Peyer's patch (tissue), 4 donors: ENCODE results near the gene CPED1. TPM values are rescaled to one million over a fixed set of nuclear protein-coding genes. Genes with fewer than 3 reads are reported as not detected.

Experiments used
- DNase-seq, 3 donors: peaks; one replicate each; pipeline ENCODE4 v3.0.0-alpha.2; 2017 to 2019
- H3K27ac ChIP-seq, 4 donors: fragments of 200-600 bp; sonication (generic); one replicate each; pipeline ENCODE4 v1.5.1; 2016 to 2019
- H3K27me3 ChIP-seq, 2 donors: fragments of 200-600 bp; sonication (generic); one replicate each; pipeline ENCODE4 v1.5.1; 2019
- H3K36me3 ChIP-seq, 3 donors: fragments of 200-600 bp; sonication (generic); one replicate each; pipeline ENCODE4 v1.5.1; 2016 to 2019
- H3K4me1 ChIP-seq, 4 donors: fragments of 200-600 bp; sonication (generic); one replicate each; pipeline ENCODE4 v1.5.1; 2016 to 2019
- H3K4me3 ChIP-seq, 4 donors: fragments of 200-600 bp; sonication (generic); 1 replicate in 3 of 4; 2 replicates in 1 of 4; pipeline ENCODE4 v1.5.1; 2016 to 2019; ENCODE audit warnings: mild to moderate bottlenecking in 1 of 4
- H3K9me3 ChIP-seq, 4 donors: fragments of 200-600 bp; sonication (generic); one replicate each; pipeline ENCODE4 v1.5.1; 2016 to 2019; ENCODE audit warnings: mild to moderate bottlenecking in 1 of 4
- CTCF ChIP-seq, 6 experiments: fragments of 450-650 bp in 4 of 6; fragments of 200-600 bp in 2 of 6; sonication (generic) in 1 of 6; IDR thresholded peaks; one replicate each; pipeline ENCODE4 v1.5.1; 2017 to 2019; ENCODE audit warnings: antibody characterized with exemption in 6 of 6, mild to moderate bottlenecking in 3 of 6, moderate library complexity in 1 of 6
- POLR2A ChIP-seq, 2 donors: fragments of 450-650 bp; IDR thresholded peaks; one replicate each; pipeline ENCODE4 v1.5.1; 2017; ENCODE audit warnings: antibody characterized with exemption in 2 of 2, mild to moderate bottlenecking in 2 of 2, moderate library complexity in 2 of 2
- total RNA-seq, 4 donors: library from RNA; depleted of rRNA; stranded (reverse); fragments of >200 nt; gene quantifications; one replicate each; pipeline ENCODE4 v1.1.0, GENCODE V29; 2016

The CPED1 gene
- total RNA-seq, 4 donors from 2014 or later: 4.4 to 50.3 (median 8.5) TPM

GRCh38 chr7:121042195-121042594 lies 53.7 kb downstream of the CPED1 start:
- no peaks in the 10 kb centered on the region for H3K9me3 ChIP-seq
- no peaks in the 10 kb centered on the region for H3K4me1 ChIP-seq
- no peak overlapping the region for H3K4me3 ChIP-seq
- H3K36me3 ChIP-seq: no peaks in the 10 kb centered on the region
- no peaks in the 10 kb centered on the region for H3K27me3 ChIP-seq
- H3K27ac ChIP-seq: peak overlapping the region in 1 of 4 donors; percentile 35
- TF ChIP-seq CTCF (IDR thresholded peaks at IDR 0.05) (no peak), POLR2A (IDR thresholded peaks at IDR 0.05) (no peak)
- DNase-seq: no peak

GRCh38 chr7:121042899-121043298 lies 54.4 kb downstream of the CPED1 start:
- no peaks in the 10 kb centered on the region for H3K4me1 ChIP-seq
- no peaks in the 10 kb centered on the region for H3K9me3 ChIP-seq
- DNase-seq: no peak
- no peak overlapping the region for H3K4me3 ChIP-seq
- no peak for TF ChIP-seq POLR2A (IDR thresholded peaks at IDR 0.05)
- TF ChIP-seq CTCF (IDR thresholded peaks at IDR 0.05): no peak
- no peaks in the 10 kb centered on the region for H3K36me3 ChIP-seq
- H3K27me3 ChIP-seq: no peaks in the 10 kb centered on the region
- no peak overlapping the region for H3K27ac ChIP-seq

GRCh38 chr7:121043314-121044234 lies 55.1 kb downstream of the CPED1 start:
- Histone ChIP-seq H3K36me3 (no peaks in the 10 kb centered on the region), H3K4me1 (no peaks in the 10 kb centered on the region), H3K27me3 (no peaks in the 10 kb centered on the region), H3K27ac (no peak overlapping the region), H3K4me3 (no peak overlapping the region), H3K9me3 (no peaks in the 10 kb centered on the region)
- DNase-seq: no peak
- no peak for TF ChIP-seq POLR2A (IDR thresholded peaks at IDR 0.05)
- TF ChIP-seq CTCF (IDR thresholded peaks at IDR 0.05): no peak

GRCh38 chr7:121045090-121045489 lies 56.6 kb downstream of the CPED1 start:
- TF ChIP-seq CTCF (IDR thresholded peaks at IDR 0.05) (no peak), POLR2A (IDR thresholded peaks at IDR 0.05) (no peak)
- Histone ChIP-seq H3K27me3 (no peaks in the 10 kb centered on the region), H3K4me3 (no peak overlapping the region), H3K36me3 (no peaks in the 10 kb centered on the region), H3K27ac (no peak overlapping the region), H3K9me3 (no peaks in the 10 kb centered on the region), H3K4me1 (no peaks in the 10 kb centered on the region)
- no peak for DNase-seq

GRCh38 chr7:121046009-121046408 lies 57.5 kb downstream of the CPED1 start:
- Histone ChIP-seq H3K9me3 (no peaks in the 10 kb centered on the region), H3K36me3 (no peaks in the 10 kb centered on the region), H3K27me3 (no peaks in the 10 kb centered on the region), H3K27ac (no peak overlapping the region), H3K4me1 (no peaks in the 10 kb centered on the region), H3K4me3 (no peak overlapping the region)
- TF ChIP-seq POLR2A (IDR thresholded peaks at IDR 0.05) (no peak), CTCF (IDR thresholded peaks at IDR 0.05) (no peak)
- no peak for DNase-seq
